SU-DHL-6 (cell line): Measurements from ENCODE around the gene CLDN11.

Experiments
- EZH2phosphoT487 ChIP-seq: fragments of 200-600 bp; sonication (generic), shearing (Covaris generic); conservative IDR thresholded peaks from 2 replicates; pipeline ENCODE4 v1.6.1; 2018; ENCODE audit warnings: mild to moderate bottlenecking, antibody characterized with exemption, low read length, moderate library complexity, mixed read lengths
- TF ChIP-seq, protein P1 (sequence below): fragments of 200-600 bp; sonication (generic); IDR thresholded peaks from one replicate; pipeline ENCODE4 v1.5.1; 2017; ENCODE audit warnings: antibody characterized with exemption, mild to moderate bottlenecking, low read length, moderate library complexity; ENCODE audit not compliant: insufficient read depth, poor library complexity, severe bottlenecking

DNA sequence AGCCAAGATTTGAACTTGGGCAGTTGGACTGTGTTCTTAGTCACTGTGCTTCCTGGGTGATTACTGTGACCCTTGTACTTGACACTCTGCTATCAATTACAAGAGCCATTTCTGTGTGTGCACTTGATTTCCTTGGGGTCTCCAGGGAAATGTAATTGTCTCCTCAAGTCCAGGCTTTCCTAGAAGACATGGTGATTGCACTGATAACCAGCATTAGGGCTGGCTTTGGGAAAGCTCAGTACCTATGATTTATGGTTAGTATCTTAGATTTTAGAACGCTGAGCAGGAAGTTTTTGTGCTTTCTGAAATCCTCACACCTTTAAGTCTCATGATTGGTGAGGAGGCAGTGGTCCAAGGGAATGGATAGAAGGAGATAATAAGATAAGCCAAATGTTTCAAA lies 1.6 kb upstream of the CLDN11 start:
- TF ChIP-seq, protein P1, sequence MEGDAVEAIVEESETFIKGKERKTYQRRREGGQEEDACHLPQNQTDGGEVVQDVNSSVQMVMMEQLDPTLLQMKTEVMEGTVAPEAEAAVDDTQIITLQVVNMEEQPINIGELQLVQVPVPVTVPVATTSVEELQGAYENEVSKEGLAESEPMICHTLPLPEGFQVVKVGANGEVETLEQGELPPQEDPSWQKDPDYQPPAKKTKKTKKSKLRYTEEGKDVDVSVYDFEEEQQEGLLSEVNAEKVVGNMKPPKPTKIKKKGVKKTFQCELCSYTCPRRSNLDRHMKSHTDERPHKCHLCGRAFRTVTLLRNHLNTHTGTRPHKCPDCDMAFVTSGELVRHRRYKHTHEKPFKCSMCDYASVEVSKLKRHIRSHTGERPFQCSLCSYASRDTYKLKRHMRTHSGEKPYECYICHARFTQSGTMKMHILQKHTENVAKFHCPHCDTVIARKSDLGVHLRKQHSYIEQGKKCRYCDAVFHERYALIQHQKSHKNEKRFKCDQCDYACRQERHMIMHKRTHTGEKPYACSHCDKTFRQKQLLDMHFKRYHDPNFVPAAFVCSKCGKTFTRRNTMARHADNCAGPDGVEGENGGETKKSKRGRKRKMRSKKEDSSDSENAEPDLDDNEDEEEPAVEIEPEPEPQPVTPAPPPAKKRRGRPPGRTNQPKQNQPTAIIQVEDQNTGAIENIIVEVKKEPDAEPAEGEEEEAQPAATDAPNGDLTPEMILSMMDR, result no peak
- TF ChIP-seq EZH2phosphoT487, result no peak
